ENCODE measurements around the gene DOCK1. TPM values are rescaled to one million over a fixed set of nuclear protein-coding genes. Genes with fewer than 3 reads are reported as not detected.

Gene DOCK1
- total RNA-seq, 3 donors from 2014 or later: 50.4 to 101 (median 69.2) TPM

- H3K4me1 ChIP-seq: no peaks in the 10 kb centered on the region
- H3K27ac ChIP-seq: no peak overlapping the region
- intact Hi-C loops (cut with DNase I; ENCODE audit: low total_unique reads): no loop called here
- no peaks in the 10 kb centered on the region for H3K36me3 ChIP-seq
- no peak overlapping the region for H3K4me3 ChIP-seq
- DNase-seq (ENCODE audit: low spot score in 2 of 2): no peak
- TF ChIP-seq POLR2AphosphoS5 (IDR thresholded peaks at IDR 0.05) (no peak), POLR2A (IDR thresholded peaks at IDR 0.05) (no peak), CTCF (IDR thresholded peaks at IDR 0.05) (no peak)
- H3K27me3 ChIP-seq: no peaks in the 10 kb centered on the region
- H3K9me3 ChIP-seq: no peaks in the 10 kb centered on the region
Observed at GRCh38 chr10:127418536-127419168, 513.4 kb downstream of the DOCK1 start.

- Histone ChIP-seq H3K4me3 (no peak overlapping the region), H3K27ac (no peak overlapping the region), H3K4me1 (no peaks in the 10 kb centered on the region), H3K9me3 (no peaks in the 10 kb centered on the region), H3K36me3 (no peaks in the 10 kb centered on the region), H3K27me3 (no peaks in the 10 kb centered on the region)
- DNase-seq (ENCODE audit: low spot score in 2 of 2): no peak
- TF ChIP-seq POLR2AphosphoS5 (IDR thresholded peaks at IDR 0.05): no peak
- no peak for TF ChIP-seq POLR2A (IDR thresholded peaks at IDR 0.05)
- intact Hi-C loops (cut with DNase I; ENCODE audit: low total_unique reads): no loop called here
Observed at GRCh38 chr10:127420138-127420684, 515.0 kb downstream of the DOCK1 start.

- Histone ChIP-seq H3K36me3 (peaks cover 9% of the 10 kb centered on the region), H3K27me3 (no peaks in the 10 kb centered on the region), H3K27ac (no peak overlapping the region), H3K4me1 (no peaks in the 10 kb centered on the region), H3K4me3 (no peak overlapping the region), H3K9me3 (no peaks in the 10 kb centered on the region)
- DNase-seq (ENCODE audit: low spot score in 2 of 2): no peak
- intact Hi-C loops (cut with DNase I; ENCODE audit: low total_unique reads): no loop called here
- TF ChIP-seq POLR2AphosphoS5 (IDR thresholded peaks at IDR 0.05) (no peak), POLR2A (IDR thresholded peaks at IDR 0.05) (no peak), CTCF (IDR thresholded peaks at IDR 0.05) (no peak)
Observed at GRCh38 chr10:127423218-127423915, 518.1 kb downstream of the DOCK1 start.

GRCh38 chr10:127424594-127425264, 519.5 kb downstream of the DOCK1 start:
- Histone ChIP-seq H3K27ac (no peak overlapping the region), H3K36me3 (peaks cover 9% of the 10 kb centered on the region), H3K4me3 (no peak overlapping the region), H3K27me3 (no peaks in the 10 kb centered on the region), H3K4me1 (no peaks in the 10 kb centered on the region), H3K9me3 (no peaks in the 10 kb centered on the region)
- no peak for TF ChIP-seq POLR2A (IDR thresholded peaks at IDR 0.05)
- TF ChIP-seq POLR2AphosphoS5 (IDR thresholded peaks at IDR 0.05): no peak
- no peak for TF ChIP-seq CTCF (IDR thresholded peaks at IDR 0.05)
- intact Hi-C loops (cut with DNase I; ENCODE audit: low total_unique reads): no loop called here
- DNase-seq (ENCODE audit: low spot score in 2 of 2): no peak

GRCh38 chr10:127426746-127427145, 521.5 kb downstream of the DOCK1 start:
- no peaks in the 10 kb centered on the region for H3K9me3 ChIP-seq
- no peak for DNase-seq (ENCODE audit: low spot score in 2 of 2)
- H3K4me1 ChIP-seq: no peaks in the 10 kb centered on the region
- no peak overlapping the region for H3K4me3 ChIP-seq
- H3K27ac ChIP-seq: no peak overlapping the region
- intact Hi-C loops (cut with DNase I; ENCODE audit: low total_unique reads): no loop called here
- no peaks in the 10 kb centered on the region for H3K27me3 ChIP-seq
- TF ChIP-seq POLR2AphosphoS5 (IDR thresholded peaks at IDR 0.05): no peak
- no peak for TF ChIP-seq POLR2A (IDR thresholded peaks at IDR 0.05)
- TF ChIP-seq CTCF (IDR thresholded peaks at IDR 0.05): no peak
- peaks cover 9% of the 10 kb centered on the region for H3K36me3 ChIP-seq

Data from breast epithelium (tissue), 4 donors.